ENCODE results near the gene MX2.

DNA sequence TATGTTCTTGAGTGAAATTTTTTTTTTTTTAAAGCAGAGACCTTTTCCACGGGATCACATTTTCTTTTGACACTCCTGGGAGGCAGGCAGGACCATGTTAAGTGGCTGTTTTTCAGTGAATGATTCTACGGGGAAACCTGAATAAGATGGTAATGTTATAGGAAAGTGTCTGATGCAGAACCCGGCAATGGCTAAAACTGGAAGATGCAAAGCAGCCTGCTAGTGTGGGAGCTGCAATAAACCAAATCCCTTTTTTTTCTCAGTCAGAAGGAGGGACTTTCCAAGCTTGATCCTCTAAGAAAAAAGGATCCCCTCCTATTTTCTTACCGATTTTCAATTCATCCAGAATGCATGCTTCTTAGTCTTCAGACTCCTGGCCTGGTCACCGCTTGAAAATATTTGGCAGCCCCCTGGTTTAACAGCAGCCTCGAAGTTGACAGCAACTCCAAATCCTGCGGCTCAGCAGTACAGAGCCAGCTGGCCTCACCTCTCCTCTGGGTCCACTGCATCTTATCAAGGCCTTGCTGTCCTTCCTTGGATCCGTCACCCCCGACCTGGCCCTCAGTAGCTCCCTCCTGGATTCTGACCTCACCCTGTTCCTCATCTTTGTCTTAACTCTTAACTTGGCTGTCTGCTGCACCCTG is 5.6 kb downstream of the MX2 start:
- TF ChIP-seq, protein P1, sequence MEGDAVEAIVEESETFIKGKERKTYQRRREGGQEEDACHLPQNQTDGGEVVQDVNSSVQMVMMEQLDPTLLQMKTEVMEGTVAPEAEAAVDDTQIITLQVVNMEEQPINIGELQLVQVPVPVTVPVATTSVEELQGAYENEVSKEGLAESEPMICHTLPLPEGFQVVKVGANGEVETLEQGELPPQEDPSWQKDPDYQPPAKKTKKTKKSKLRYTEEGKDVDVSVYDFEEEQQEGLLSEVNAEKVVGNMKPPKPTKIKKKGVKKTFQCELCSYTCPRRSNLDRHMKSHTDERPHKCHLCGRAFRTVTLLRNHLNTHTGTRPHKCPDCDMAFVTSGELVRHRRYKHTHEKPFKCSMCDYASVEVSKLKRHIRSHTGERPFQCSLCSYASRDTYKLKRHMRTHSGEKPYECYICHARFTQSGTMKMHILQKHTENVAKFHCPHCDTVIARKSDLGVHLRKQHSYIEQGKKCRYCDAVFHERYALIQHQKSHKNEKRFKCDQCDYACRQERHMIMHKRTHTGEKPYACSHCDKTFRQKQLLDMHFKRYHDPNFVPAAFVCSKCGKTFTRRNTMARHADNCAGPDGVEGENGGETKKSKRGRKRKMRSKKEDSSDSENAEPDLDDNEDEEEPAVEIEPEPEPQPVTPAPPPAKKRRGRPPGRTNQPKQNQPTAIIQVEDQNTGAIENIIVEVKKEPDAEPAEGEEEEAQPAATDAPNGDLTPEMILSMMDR (IDR thresholded peaks at IDR 0.05), result no peak
- TF ChIP-seq POLR2A (IDR thresholded peaks at IDR 0.05), result no peak
